HFFc6 (cell line): ENCODE measurements around the gene SPATA17. TPM values are rescaled to one million over a fixed set of nuclear protein-coding genes. Genes with fewer than 3 reads are reported as not detected.

ENCODE experiments used
- DNase-seq: peaks from one replicate; pipeline ENCODE4 v3.0.0-alpha.2; 2018
- H3K27ac Mint-ChIP-seq: 2 replicates; pipeline ENCODE4 v1.8.0; 2020; ENCODE audit warnings: mild to moderate bottlenecking, mixed read lengths
- H3K27me3 Mint-ChIP-seq: 2 replicates; pipeline ENCODE4 v1.8.0; 2021; ENCODE audit warnings: mild to moderate bottlenecking, moderate library complexity, mixed read lengths; ENCODE audit not compliant: insufficient read depth
- H3K36me3 Mint-ChIP-seq: 2 replicates; pipeline ENCODE4 v1.8.0; 2021; ENCODE audit warnings: low read depth, mixed read lengths
- H3K4me1 Mint-ChIP-seq: 2 replicates; pipeline ENCODE4 v1.8.0; 2020; ENCODE audit warnings: low read depth, mixed read lengths
- H3K4me3 Mint-ChIP-seq: 2 replicates; pipeline ENCODE4 v1.8.0; 2020; ENCODE audit warnings: mild to moderate bottlenecking, moderate library complexity, mixed read lengths
- H3K9me3 Mint-ChIP-seq: 2 replicates; pipeline ENCODE4 v1.8.0; 2020; ENCODE audit warnings: mild to moderate bottlenecking, mixed read lengths
- total RNA-seq, 6 experiments: library from RNA; stranded (reverse); fragmentation: NEBNext Ultra II Directional; extraction: Animal tissue kit (Norgen Biotek cat#: 25700); gene quantifications; 2 replicates in 1 of 6; 3 replicates in 5 of 6; pipeline ENCODE4 v1.2.3, GENCODE V29; 2021
- TF ChIP-seq, protein P1 (sequence below): fragments of 200-600 bp; sonication (generic); IDR thresholded peaks from 2 replicates; pipeline ENCODE4 v1.5.0; 2021; ENCODE audit warnings: antibody characterized with exemption, mild to moderate bottlenecking

The SPATA17 gene
- total RNA-seq, 6 experiments from 2014 or later = 0.18 to 0.71 (median 0.37) TPM; not detected in 1

GRCh38 chr1:217846733-217847132, 215.6 kb downstream of the SPATA17 start:
- TF ChIP-seq, protein P1, sequence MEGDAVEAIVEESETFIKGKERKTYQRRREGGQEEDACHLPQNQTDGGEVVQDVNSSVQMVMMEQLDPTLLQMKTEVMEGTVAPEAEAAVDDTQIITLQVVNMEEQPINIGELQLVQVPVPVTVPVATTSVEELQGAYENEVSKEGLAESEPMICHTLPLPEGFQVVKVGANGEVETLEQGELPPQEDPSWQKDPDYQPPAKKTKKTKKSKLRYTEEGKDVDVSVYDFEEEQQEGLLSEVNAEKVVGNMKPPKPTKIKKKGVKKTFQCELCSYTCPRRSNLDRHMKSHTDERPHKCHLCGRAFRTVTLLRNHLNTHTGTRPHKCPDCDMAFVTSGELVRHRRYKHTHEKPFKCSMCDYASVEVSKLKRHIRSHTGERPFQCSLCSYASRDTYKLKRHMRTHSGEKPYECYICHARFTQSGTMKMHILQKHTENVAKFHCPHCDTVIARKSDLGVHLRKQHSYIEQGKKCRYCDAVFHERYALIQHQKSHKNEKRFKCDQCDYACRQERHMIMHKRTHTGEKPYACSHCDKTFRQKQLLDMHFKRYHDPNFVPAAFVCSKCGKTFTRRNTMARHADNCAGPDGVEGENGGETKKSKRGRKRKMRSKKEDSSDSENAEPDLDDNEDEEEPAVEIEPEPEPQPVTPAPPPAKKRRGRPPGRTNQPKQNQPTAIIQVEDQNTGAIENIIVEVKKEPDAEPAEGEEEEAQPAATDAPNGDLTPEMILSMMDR = no peak
- H3K4me3 Mint-ChIP-seq = no peak overlapping the region
- peaks cover 34% of the 10 kb centered on the region for H3K9me3 Mint-ChIP-seq
- H3K27me3 Mint-ChIP-seq = no peaks in the 10 kb centered on the region
- H3K27ac Mint-ChIP-seq = no peak overlapping the region
- no peaks in the 10 kb centered on the region for H3K36me3 Mint-ChIP-seq
- H3K4me1 Mint-ChIP-seq = no peaks in the 10 kb centered on the region
- no peak for DNase-seq

GRCh38 chr1:217847643-217848042, 216.5 kb downstream of the SPATA17 start:
- H3K9me3 Mint-ChIP-seq = peaks cover 37% of the 10 kb centered on the region
- H3K4me1 Mint-ChIP-seq = no peaks in the 10 kb centered on the region
- no peaks in the 10 kb centered on the region for H3K27me3 Mint-ChIP-seq
- TF ChIP-seq, protein P1 = no peak
- no peak for DNase-seq
- H3K27ac Mint-ChIP-seq = no peak overlapping the region
- H3K4me3 Mint-ChIP-seq = no peak overlapping the region
- no peaks in the 10 kb centered on the region for H3K36me3 Mint-ChIP-seq

- Mint-ChIP-seq H3K27ac (no peak overlapping the region), H3K4me3 (no peak overlapping the region), H3K27me3 (no peaks in the 10 kb centered on the region), H3K36me3 (no peaks in the 10 kb centered on the region), H3K4me1 (no peaks in the 10 kb centered on the region), H3K9me3 (peaks cover 33% of the 10 kb centered on the region)
- TF ChIP-seq, protein P1 = no peak
- no peak for DNase-seq
Measured at GRCh38 chr1:217856342-217857034, 225.3 kb downstream of the SPATA17 start.

DNA sequence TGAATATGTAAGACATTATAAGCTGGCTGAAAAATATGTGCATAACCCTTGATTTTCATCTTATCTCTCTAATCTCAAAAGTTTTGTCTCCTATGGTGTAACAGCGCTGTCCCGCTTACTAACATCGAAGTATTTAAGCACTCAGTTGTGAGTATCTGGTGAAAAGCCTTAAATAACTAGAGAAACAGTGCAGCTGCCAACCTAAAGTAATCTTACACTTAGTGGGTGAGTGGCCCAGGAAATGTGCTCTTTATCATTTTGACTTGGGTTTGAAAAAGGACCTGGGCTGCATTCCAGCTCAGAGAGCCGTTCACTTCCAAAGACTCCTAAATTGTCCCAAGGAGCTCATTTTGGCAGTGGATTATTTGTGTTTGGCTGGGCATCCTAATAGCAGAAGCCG, 225.9 kb downstream of the SPATA17 start:
- Mint-ChIP-seq H3K27me3 (no peaks in the 10 kb centered on the region), H3K9me3 (peaks cover 37% of the 10 kb centered on the region), H3K4me3 (no peak overlapping the region), H3K4me1 (no peaks in the 10 kb centered on the region), H3K27ac (no peak overlapping the region), H3K36me3 (no peaks in the 10 kb centered on the region)
- no peak for DNase-seq
- TF ChIP-seq, protein P1 = no peak

DNA sequence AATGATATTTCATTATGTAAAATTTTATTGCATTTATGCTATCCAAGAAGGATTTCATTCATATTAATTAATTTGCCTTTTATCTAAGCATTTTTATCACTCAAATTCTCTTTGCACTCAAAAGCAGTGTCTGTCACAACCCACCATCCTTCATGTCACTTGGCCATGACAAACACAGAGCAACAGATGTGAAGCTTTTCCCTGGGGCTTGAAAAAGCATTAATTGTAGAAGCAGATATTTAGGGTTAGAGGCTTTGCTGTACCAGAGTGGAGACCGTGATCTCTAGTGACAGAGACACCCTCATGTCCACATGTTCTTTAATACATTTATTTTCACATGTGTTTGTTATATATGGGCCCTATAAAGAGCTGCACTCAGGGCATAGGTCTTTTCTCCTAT, 230.5 kb downstream of the SPATA17 start:
- H3K4me3 Mint-ChIP-seq = no peak overlapping the region
- TF ChIP-seq, protein P1 = no peak
- peaks cover 21% of the 10 kb centered on the region for H3K9me3 Mint-ChIP-seq
- no peak for DNase-seq
- H3K4me1 Mint-ChIP-seq = no peaks in the 10 kb centered on the region
- no peaks in the 10 kb centered on the region for H3K36me3 Mint-ChIP-seq
- no peak overlapping the region for H3K27ac Mint-ChIP-seq
- no peaks in the 10 kb centered on the region for H3K27me3 Mint-ChIP-seq
